HG03159 (cell line): ENCODE data around the gene LYRM4.
A peak's percentile ranks its signal among the peaks of the same experiment; 100 is the strongest.

Source experiments
- ATAC-seq: cut with Tn5 transposase; IDR thresholded peaks from one replicate; pipeline ENCODE4 v1.9.1; 2021; ENCODE audit warnings: mild to moderate bottlenecking, moderate library complexity; ENCODE audit not compliant: unreplicated experiment

The LYRM4 gene

GRCh38 chr6:5150551-5151075 is 110.1 kb downstream of the LYRM4 start:
- ATAC-seq, result no peak

DNA sequence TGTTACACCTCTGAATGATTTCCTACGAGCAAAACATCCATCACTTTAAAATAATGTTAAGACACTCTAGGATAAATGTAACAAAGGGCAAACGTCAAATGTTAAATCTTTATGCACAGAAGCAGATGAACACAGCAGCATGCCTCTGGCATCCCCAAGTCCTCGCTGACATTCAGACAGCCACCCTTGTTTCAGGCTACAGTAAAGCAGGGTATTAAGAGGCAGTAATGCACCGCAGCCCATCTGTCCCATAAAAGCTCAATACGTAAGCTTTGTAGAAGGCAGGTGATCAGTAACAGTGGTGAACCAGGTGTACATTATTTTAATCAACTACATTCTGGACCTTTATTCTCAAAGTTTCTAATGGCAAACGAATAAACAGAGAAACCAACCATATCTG is 110.9 kb downstream of the LYRM4 start:
- no peak for ATAC-seq

- ATAC-seq, result no peak
Measured at GRCh38 chr6:5149159-5149704, 111.5 kb downstream of the LYRM4 start.

DNA sequence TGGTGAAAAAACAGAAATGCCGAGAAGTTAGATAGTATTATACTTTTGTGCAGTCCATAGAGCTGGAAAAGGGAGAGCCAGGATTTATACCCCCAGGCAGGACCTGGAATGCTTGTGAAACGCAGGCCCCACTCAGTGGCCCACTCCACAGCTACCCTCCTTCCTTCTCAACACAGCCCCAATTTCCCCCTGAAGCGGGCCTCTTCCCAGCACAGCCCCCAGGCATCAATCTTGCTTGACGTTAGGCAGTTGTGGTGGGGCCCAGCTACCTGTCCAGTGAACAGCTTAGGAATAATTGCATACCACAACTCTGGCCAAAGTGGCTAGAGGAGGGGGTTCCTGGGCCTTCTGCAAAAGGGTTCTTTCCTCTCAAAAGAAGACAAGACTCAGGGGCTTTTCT is 114.4 kb downstream of the LYRM4 start:
- no peak for ATAC-seq

- ATAC-seq, result no peak
Measured at GRCh38 chr6:5143634-5144311, 117.0 kb downstream of the LYRM4 start.

- ATAC-seq, result no peak
Measured at GRCh38 chr6:5142915-5143314, 117.8 kb downstream of the LYRM4 start.

DNA sequence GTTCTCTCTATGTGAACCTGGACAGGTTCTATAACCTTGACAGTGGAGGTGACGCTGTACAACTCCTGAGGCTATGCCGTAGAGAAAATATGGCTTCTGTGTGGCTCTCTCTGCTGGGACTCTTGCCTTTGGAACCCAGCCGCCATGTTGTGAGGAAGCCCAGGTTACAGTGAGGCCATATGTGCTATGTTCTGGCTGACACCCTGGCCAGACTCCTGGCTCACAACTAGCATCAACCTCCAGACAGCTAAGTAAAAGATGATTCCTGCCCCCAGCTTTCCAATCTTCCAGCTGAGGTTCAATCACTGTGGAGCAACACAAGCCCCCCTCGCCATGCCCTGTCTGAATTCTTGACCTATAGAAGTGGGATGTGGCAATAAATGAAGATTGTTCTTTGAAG is 118.6 kb downstream of the LYRM4 start:
- ATAC-seq, result no peak

DNA sequence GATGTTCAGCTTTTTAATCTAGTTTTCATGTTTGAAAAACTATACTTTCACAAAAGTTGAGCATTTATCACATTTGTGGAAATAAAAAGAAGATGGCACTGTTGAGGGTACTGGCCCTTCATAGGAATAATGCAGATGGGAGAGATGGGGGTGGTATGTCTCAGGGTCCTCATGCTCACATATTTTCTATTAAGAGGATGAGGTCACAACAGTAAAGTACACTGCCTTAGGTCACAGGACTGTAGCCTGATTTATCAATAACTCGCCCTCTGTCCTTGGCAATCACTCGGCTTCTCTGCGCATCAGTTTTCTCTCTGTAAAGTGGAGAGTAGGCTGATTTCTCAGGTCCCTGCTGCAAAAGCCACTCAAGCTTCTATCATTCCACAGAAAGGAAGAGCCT is 119.7 kb downstream of the LYRM4 start:
- ATAC-seq, result no peak

- ATAC-seq, result no peak
Measured at GRCh38 chr6:5139828-5140771, 120.7 kb downstream of the LYRM4 start.

- ATAC-seq, result no peak
Measured at GRCh38 chr6:5138995-5139827, 121.5 kb downstream of the LYRM4 start.

- no peak for ATAC-seq
Measured at GRCh38 chr6:5136851-5137250, 123.9 kb downstream of the LYRM4 start.

GRCh38 chr6:5135788-5136376 is 124.9 kb downstream of the LYRM4 start:
- ATAC-seq, result no peak

DNA sequence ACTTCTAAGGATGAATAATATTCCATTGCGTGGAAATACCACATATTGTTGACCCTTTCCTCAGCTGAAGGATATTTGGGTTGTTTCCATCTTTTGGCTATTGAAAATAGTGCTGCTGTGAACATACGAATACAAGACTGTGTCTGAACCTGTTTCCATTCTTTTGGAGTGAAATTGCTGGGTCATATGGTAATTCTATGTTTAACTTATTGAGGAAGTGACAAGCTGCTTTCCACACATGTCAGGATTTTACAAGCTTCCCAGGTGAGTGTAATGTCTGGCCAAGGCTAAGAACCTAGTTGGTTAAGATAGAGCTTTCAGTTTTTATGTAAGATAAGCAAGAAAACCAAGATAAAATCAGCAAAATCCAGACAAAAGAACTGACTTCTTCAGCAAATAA is 126.8 kb downstream of the LYRM4 start:
- ATAC-seq, result no peak

- ATAC-seq, result peak; percentile 81
Measured at GRCh38 chr6:5132731-5133130, 128.0 kb downstream of the LYRM4 start.

DNA sequence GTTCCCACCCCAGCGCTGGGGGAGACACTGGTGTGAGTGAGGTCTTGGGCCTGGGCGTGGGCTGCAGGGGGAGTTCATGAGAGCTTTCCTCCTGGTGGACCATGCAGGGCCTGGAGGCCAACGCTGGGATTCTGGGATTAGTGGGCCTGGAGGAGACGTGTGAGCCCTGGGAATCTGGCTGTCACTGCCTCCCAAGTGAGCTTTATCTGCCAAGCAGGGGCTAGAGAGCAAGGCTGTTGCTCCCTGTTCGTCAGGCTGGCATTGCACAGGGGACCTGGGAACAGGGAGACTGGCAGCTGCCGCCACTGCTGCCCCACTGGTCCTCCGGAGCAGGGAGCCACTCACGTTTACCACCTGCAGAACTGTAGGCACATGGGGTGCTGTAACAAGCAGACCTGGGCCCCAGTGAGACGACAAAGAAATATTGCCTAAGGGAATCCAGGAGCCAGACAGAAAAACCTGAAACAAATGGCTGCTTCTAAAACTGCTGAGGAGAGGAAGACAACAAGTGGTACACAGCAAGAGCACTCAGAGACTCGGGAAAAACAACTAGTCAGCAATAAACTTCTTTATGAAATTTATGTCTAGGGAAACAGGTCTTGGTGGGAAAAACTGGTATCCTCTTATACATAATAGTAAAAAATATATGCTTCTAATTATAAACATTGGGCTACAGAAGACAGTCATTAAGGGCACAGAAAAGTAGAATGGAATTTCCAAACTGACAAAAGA is 130.4 kb downstream of the LYRM4 start:
- ATAC-seq, result no peak

- ATAC-seq, result no peak
Measured at GRCh38 chr6:5128351-5128750, 132.4 kb downstream of the LYRM4 start.

DNA sequence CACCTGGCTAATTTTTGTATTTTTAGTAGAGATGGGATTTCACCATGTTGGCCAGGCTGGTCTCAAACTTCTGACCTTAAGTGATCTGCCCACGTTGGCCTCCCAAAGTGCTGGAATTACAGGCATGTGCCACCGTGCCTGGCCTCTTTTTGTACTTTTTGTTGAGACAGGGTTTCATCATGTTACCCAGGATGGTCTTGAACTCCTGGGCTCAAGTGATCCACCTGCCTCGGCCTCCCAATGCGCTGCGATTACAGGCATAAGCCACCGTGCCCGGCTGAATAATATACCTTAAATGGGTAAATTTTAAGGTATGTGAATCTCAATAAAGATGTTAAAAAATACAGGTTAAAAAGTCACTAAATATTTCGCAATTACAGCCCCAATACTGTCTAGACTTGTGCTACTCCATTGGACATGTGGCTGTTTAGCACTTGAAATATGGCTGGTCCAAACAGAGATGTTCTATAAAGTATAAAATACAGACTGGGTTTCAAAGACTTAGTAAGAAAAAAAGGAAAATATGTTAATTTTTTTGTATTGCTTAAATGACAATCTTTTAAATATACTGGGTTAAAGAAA is 133.6 kb downstream of the LYRM4 start:
- ATAC-seq, result no peak

DNA sequence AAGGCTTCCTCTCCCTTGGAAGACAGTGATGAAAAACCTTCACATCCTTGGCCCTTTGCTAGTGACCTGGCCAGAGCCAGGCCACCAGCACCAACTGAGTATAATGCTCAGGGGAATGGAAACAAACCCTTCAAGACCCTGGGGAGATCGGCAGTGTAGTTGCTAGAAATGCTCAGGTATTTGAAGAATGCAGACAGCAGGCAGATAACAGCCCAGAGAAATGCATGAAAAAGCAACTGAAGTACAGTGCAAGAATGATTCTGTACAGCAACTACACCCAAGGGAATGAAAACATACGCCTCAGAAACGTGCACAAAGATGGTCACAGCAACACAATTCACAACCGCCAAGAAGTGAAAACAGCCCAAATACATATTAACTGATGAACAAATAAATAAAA is 134.5 kb downstream of the LYRM4 start:
- ATAC-seq, result no peak
